SU-DHL-6 (cell line): ENCODE measurements around the gene CRADD.

Experiments
- H2AFZ ChIP-seq: fragments of 200-600 bp; sonication (generic); 2 replicates; pipeline ENCODE4 v1.6.1; 2014; ENCODE audit warnings: low read depth, mild to moderate bottlenecking, moderate library complexity, mixed read lengths, antibody characterized with exemption, low read length; ENCODE audit not compliant: severe bottlenecking
- H3F3A ChIP-seq: fragments of 200-600 bp; shearing (Covaris generic); 2 replicates; pipeline ENCODE4 v1.6.0; 2016; ENCODE audit warnings: antibody characterized with exemption, mild to moderate bottlenecking; ENCODE audit not compliant: insufficient read depth
- H3K27ac ChIP-seq: fragments of 200-600 bp; sonication (generic); 2 replicates; pipeline ENCODE4 v1.5.1; 2016; ENCODE audit warnings: low read depth, mild to moderate bottlenecking, low read length, moderate library complexity, mixed read lengths
- H3K27me3 ChIP-seq: fragments of 200-600 bp; sonication (generic), shearing (Covaris generic); 2 replicates; pipeline ENCODE4 v1.6.0; 2014; ENCODE audit warnings: mild to moderate bottlenecking, low read length
- H3K36me3 ChIP-seq: fragments of 200-600 bp; sonication (generic); 2 replicates; pipeline ENCODE4 v1.6.1; 2014; ENCODE audit warnings: mild to moderate bottlenecking, low read length, mixed read lengths
- H3K4me2 ChIP-seq: fragments of 300-600, 200-600 bp; shearing (Covaris generic), sonication (generic); 2 replicates; pipeline ENCODE4 v1.6.0; 2014; ENCODE audit warnings: low read length, low read depth, mild to moderate bottlenecking; ENCODE audit not compliant: poor library complexity, severe bottlenecking
- H3K4me3 ChIP-seq: fragments of 200-600 bp; sonication (generic); 2 replicates; pipeline ENCODE4 v1.5.1; 2014; ENCODE audit warnings: antibody characterized with exemption, low read length, mild to moderate bottlenecking, mixed read lengths; ENCODE audit not compliant: insufficient read depth, poor library complexity, severe bottlenecking
- H3K79me2 ChIP-seq: fragments of 200-600 bp; sonication (generic); 2 replicates; pipeline ENCODE4 v1.6.1; 2014; ENCODE audit warnings: mild to moderate bottlenecking, low read length, moderate library complexity; ENCODE audit not compliant: insufficient read depth
- H3K9ac ChIP-seq: fragments of 200-600 bp; sonication (generic); 2 replicates; pipeline ENCODE4 v1.7.0; 2014; ENCODE audit warnings: mild to moderate bottlenecking, low read length
- H3K9me2 ChIP-seq: fragments of 200-600 bp; sonication (generic); replicated peaks from 2 replicates; pipeline ENCODE4 v1.6.1; 2014; ENCODE audit warnings: low read length; ENCODE audit not compliant: insufficient read depth
- H3K9me3 ChIP-seq: fragments of 200-600 bp; sonication (generic); 2 replicates; pipeline ENCODE4 v1.6.1; 2014; ENCODE audit warnings: low read length, mixed read lengths; ENCODE audit not compliant: insufficient read depth
- H4K20me1 ChIP-seq: fragments of 200-600 bp; sonication (generic); 2 replicates; pipeline ENCODE4 v1.6.1; 2014; ENCODE audit warnings: low read depth, mild to moderate bottlenecking, antibody characterized with exemption, low read length, moderate library complexity, mixed read lengths
- EZH2phosphoT487 ChIP-seq: fragments of 200-600 bp; sonication (generic), shearing (Covaris generic); conservative IDR thresholded peaks from 2 replicates; pipeline ENCODE4 v1.6.1; 2018; ENCODE audit warnings: mild to moderate bottlenecking, antibody characterized with exemption, low read length, moderate library complexity, mixed read lengths
- TF ChIP-seq, protein P1 (sequence below): fragments of 200-600 bp; sonication (generic); IDR thresholded peaks from one replicate; pipeline ENCODE4 v1.5.1; 2017; ENCODE audit warnings: antibody characterized with exemption, mild to moderate bottlenecking, low read length, moderate library complexity; ENCODE audit not compliant: insufficient read depth, poor library complexity, severe bottlenecking

CRADD gene

GRCh38 chr12:93642751-93643150 lies 34.4 kb upstream of the CRADD start:
- H3K27ac ChIP-seq: no peak overlapping the region
- H3K79me2 ChIP-seq: no peaks in the 10 kb centered on the region
- no peak overlapping the region for H2AFZ ChIP-seq
- H3K36me3 ChIP-seq: no peaks in the 10 kb centered on the region
- no peaks in the 10 kb centered on the region for H3K9me3 ChIP-seq
- no peaks in the 10 kb centered on the region for H3K27me3 ChIP-seq
- H3K4me2 ChIP-seq: no peak overlapping the region
- H3K4me3 ChIP-seq: no peak overlapping the region
- no peaks in the 10 kb centered on the region for H3F3A ChIP-seq
- H3K9me2 ChIP-seq: no peaks in the 10 kb centered on the region
- H3K9ac ChIP-seq: no peak overlapping the region
- H4K20me1 ChIP-seq: no peaks in the 10 kb centered on the region
- TF ChIP-seq, protein P1, sequence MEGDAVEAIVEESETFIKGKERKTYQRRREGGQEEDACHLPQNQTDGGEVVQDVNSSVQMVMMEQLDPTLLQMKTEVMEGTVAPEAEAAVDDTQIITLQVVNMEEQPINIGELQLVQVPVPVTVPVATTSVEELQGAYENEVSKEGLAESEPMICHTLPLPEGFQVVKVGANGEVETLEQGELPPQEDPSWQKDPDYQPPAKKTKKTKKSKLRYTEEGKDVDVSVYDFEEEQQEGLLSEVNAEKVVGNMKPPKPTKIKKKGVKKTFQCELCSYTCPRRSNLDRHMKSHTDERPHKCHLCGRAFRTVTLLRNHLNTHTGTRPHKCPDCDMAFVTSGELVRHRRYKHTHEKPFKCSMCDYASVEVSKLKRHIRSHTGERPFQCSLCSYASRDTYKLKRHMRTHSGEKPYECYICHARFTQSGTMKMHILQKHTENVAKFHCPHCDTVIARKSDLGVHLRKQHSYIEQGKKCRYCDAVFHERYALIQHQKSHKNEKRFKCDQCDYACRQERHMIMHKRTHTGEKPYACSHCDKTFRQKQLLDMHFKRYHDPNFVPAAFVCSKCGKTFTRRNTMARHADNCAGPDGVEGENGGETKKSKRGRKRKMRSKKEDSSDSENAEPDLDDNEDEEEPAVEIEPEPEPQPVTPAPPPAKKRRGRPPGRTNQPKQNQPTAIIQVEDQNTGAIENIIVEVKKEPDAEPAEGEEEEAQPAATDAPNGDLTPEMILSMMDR: no peak
- no peak for TF ChIP-seq EZH2phosphoT487

DNA sequence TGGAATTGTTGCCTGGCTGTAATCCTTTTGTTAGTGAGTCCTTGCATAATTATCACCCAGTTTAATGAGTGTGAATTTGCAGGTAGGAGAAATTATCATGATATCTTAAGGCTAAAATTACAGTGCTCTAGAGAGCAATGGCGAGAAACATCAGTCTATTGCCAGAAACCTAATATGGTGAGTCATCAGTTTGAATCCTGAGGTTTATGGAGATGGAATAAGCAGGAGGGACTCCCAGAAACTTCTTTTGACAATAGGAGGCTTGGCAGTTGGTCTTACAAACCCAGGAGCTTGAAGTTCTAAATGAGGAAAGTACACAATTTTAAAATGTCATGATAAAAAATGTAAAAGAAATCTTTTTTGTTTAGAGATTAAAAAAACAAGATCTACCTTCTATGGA lies 31.5 kb upstream of the CRADD start:
- H3K9me3 ChIP-seq: no peaks in the 10 kb centered on the region
- TF ChIP-seq, protein P1: no peak
- TF ChIP-seq EZH2phosphoT487: no peak
- H4K20me1 ChIP-seq: no peaks in the 10 kb centered on the region
- H3K4me3 ChIP-seq: no peak overlapping the region
- no peaks in the 10 kb centered on the region for H3K36me3 ChIP-seq
- H2AFZ ChIP-seq: no peak overlapping the region
- H3K27me3 ChIP-seq: peaks cover 4% of the 10 kb centered on the region; the same call in 1 of the 2 replicates
- no peak overlapping the region for H3K9ac ChIP-seq
- H3K9me2 ChIP-seq: no peaks in the 10 kb centered on the region
- no peak overlapping the region for H3K4me2 ChIP-seq
- no peak overlapping the region for H3K27ac ChIP-seq
- H3K79me2 ChIP-seq: no peaks in the 10 kb centered on the region
- no peaks in the 10 kb centered on the region for H3F3A ChIP-seq

DNA sequence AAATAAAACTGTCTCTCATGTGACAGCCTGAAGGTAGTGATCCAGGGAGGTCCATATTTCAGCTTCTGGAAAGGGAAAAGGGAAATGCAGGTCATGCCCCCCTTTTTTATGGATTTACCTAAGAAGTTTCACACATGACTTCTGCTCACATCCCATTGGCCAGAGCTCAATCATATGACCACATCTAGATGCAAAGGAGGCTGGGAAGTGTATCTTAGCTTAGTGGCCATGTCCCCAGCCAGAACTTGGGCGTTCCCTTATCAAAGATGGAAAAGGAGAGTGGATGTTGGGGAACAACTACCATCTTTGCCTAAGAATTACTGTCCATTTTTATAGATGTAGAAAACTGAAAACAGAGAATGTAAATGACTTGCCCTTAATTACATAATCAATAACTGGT lies 26.5 kb upstream of the CRADD start:
- H3K9me3 ChIP-seq: no peaks in the 10 kb centered on the region
- H3F3A ChIP-seq: no peaks in the 10 kb centered on the region
- peaks cover 5% of the 10 kb centered on the region; the same call in 1 of the 2 replicates for H3K27me3 ChIP-seq
- no peak overlapping the region for H3K4me3 ChIP-seq
- no peaks in the 10 kb centered on the region for H3K9me2 ChIP-seq
- no peaks in the 10 kb centered on the region for H3K79me2 ChIP-seq
- no peak overlapping the region for H3K4me2 ChIP-seq
- no peak overlapping the region for H3K27ac ChIP-seq
- H2AFZ ChIP-seq: no peak overlapping the region
- TF ChIP-seq, protein P1: no peak
- no peak for TF ChIP-seq EZH2phosphoT487
- no peak overlapping the region for H3K9ac ChIP-seq
- no peaks in the 10 kb centered on the region for H4K20me1 ChIP-seq
- no peaks in the 10 kb centered on the region for H3K36me3 ChIP-seq
